Measurements from ENCODE around the gene PLCD1.
"Not testable (repeated sequence)": the region's sequence is repeated elsewhere in the genome, so short reads cannot be mapped to it uniquely, and the experiment has no call there.

The PLCD1 gene

DNA sequence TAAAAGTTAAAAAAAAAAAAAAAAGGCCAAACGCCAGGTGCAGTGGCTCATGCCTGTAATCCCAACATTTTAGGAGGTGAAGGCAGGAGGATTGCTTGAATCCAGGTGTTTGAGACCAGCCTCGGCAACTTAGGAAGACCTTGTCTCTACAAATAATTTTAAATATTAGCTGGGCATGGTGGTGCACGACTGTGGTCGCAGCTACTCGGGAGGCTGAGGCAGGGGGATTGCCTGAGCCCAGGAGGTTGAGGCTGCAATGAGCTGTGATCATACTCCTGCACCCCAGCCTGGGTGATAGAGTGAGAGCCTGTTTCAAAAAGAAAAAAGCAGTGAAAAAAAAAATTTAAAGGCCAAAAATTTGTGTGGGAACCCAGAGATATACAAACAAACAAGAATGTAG is 6.8 kb upstream of the PLCD1 start:
- DNase-seq, result no peak

GRCh38 chr3:38034335-38034734 is 4.9 kb upstream of the PLCD1 start:
- not testable (repeated sequence) for DNase-seq

GRCh38 chr3:38033586-38033985 is 4.1 kb upstream of the PLCD1 start:
- not testable (repeated sequence) for DNase-seq

GRCh38 chr3:38032328-38032865 is 3.0 kb upstream of the PLCD1 start:
- DNase-seq, result no peak

DNA sequence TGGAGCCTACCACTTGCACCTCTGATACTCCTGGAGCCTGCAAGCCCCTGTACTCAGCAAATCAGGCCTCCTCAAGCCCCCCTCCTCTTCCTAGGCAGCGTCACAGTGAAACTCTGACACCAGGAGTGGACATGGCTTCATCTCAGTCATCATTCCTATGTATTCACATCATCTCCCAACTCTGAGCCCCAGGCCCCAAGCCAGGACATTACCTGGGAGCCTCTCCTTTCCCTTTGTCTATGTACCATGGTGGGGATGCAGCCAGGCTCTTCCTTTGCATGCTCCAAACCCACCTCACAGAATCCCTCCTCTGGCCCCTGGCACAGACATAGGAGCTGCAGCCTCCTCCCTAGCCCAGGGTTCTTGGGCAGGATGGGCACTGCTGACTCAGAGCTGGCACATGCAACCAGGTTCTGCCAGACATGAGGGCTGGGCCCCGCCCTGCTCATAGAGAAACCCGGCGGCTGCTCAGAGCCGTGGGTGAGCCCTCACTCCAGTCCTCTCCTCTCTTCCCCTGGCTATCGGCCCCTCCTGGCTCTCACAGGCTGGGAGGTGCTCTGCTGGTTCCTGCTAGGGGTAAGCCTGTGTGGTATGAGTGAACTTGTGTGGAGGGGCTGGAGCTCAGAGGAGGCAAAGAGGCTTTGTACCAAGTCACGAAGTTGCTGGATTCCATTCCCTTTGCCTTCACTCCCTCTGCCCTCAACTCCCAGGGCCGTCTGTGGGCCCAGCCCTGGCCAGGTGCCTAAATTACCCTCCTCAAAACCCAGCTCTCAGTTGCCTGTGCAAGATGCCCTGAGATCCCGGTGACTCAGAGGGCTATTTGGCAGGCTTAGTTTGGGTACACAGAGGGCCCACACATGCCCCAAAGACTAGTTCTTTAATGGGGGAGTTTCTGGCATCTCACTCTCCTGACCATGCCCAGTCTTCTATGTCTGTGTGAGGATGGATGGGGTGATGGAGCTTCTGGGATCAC is 1.9 kb upstream of the PLCD1 start:
- no peak for DNase-seq

GRCh38 chr3:38030126-38031021 is 932 bp upstream of the PLCD1 start:
- no peak for DNase-seq

GRCh38 chr3:38028621-38029361 is 651 bp downstream of the PLCD1 start:
- no peak for DNase-seq

- DNase-seq, result no peak
Measured at GRCh38 chr3:38027466-38028465, 1.7 kb downstream of the PLCD1 start.

- DNase-seq, result no peak
Measured at GRCh38 chr3:38026856-38027255, 2.6 kb downstream of the PLCD1 start.

DNA sequence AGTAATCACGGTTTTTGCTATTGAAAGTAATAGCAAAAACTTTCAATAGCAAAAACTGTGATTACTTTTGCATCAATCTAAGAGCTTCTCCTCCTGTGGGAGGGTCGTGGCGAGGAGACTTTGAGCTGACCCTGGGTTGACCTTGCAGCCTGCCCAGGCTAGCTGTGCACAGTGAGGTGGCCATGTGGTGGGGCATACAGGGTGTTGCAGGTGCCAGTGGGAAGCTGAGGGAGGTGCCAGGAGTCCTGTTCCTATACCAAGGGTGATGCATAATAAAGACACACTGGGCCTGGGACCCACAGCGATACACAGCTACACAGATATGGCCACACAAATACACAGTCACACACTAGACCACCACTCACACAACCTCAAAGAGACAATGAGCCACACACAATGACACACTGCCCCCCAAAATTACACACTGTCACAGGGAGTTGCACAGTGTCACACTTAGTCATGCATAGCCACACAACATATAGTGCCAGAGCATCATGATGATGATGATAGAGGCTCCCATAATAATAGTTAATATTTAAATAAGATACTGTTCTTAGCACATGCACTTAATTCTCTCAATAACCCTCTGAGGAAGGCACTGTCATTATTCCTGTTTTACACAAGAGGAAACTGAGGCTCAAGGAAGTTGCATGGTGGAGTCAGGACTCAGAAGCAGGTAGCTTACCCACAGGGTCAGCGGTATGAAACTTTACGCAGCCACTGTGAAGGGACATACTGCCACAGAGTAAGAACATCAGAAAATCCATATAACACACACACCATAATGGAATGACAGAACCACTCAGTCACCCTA is 6.3 kb downstream of the PLCD1 start:
- DNase-seq, result no peak

GRCh38 chr3:38022301-38022700 is 7.1 kb downstream of the PLCD1 start:
- DNase-seq, result no peak

- no peak for DNase-seq
Measured at GRCh38 chr3:38021196-38021595, 8.2 kb downstream of the PLCD1 start.

- no peak for DNase-seq
Measured at GRCh38 chr3:38020342-38020726, 9.1 kb downstream of the PLCD1 start.

GRCh38 chr3:38019658-38020341 is 9.6 kb downstream of the PLCD1 start:
- DNase-seq, result no peak

DNA sequence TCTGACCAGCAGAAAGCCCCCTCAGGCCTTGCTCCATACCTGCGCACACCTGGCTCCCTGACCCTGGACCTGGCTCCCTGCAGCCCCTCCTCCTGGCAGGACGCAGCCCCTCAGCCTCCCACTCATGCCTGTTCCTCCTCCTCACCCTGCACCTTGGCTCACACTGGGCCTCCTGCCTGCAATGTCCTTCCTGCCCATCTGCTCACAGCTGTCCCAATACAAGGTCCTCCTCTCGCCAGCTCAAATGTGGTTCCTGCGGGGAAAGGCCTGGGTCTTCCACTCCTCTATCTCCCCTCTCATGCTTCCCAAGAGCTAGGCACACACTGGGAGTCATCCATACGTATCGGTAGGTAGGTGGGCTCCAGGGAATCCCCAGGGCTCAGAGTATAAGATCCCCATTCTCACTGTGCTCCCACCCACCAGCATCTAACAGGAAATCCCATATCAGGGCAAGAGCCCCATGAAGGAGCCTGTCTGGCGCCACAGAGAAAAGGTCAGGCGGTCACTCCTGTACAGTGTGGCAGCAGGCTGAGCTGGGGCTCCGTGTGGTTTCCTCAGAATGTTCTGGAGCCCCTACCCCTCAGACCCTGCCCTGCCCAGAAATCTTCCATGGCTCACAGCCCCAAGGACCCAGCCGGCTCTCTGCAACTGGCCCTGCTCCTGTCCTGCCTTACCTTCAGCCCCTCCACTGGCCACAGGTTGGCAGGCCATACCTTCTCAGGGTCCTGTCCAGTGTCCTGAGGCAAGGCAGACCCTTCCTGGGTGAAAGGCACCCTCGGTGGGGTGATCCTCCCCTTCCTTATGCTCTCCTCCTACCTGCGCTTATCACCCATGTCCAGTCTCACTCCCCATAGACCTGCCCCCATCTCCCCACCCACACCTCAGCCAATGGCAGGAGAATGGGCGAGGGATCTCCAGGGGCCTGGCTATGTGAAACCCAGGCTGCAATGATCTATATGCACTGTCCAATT is 10.9 kb downstream of the PLCD1 start:
- DNase-seq, result no peak

- no peak for DNase-seq
Measured at GRCh38 chr3:38017445-38018295, 11.8 kb downstream of the PLCD1 start.

GRCh38 chr3:38016847-38017444 is 12.5 kb downstream of the PLCD1 start:
- DNase-seq, result no peak
